HG02623 (cell line): ENCODE measurements around the gene TCF7L1.
"Not testable (repeated sequence)": the region's sequence is repeated elsewhere in the genome, so short reads cannot be mapped to it uniquely, and the experiment has no call there.

ENCODE experiments used
- ATAC-seq: cut with Tn5 transposase; IDR thresholded peaks from one replicate; pipeline ENCODE4 v1.9.1; 2021; ENCODE audit warnings: moderate library complexity; ENCODE audit not compliant: unreplicated experiment

The TCF7L1 gene, protein sequence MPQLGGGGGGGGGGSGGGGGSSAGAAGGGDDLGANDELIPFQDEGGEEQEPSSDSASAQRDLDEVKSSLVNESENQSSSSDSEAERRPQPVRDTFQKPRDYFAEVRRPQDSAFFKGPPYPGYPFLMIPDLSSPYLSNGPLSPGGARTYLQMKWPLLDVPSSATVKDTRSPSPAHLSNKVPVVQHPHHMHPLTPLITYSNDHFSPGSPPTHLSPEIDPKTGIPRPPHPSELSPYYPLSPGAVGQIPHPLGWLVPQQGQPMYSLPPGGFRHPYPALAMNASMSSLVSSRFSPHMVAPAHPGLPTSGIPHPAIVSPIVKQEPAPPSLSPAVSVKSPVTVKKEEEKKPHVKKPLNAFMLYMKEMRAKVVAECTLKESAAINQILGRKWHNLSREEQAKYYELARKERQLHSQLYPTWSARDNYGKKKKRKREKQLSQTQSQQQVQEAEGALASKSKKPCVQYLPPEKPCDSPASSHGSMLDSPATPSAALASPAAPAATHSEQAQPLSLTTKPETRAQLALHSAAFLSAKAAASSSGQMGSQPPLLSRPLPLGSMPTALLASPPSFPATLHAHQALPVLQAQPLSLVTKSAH

GRCh38 chr2:85132834-85133637 is at the start of gene TCF7L1:
Gene TCF7L1 (plus strand): TSS chr2:85133392. CDS start chr2:85133685, 293 bp downstream.
- no peak for ATAC-seq

- ATAC-seq: no peak
Measured at GRCh38 chr2:85085563-85085962, 47.6 kb upstream of the TCF7L1 start.

DNA sequence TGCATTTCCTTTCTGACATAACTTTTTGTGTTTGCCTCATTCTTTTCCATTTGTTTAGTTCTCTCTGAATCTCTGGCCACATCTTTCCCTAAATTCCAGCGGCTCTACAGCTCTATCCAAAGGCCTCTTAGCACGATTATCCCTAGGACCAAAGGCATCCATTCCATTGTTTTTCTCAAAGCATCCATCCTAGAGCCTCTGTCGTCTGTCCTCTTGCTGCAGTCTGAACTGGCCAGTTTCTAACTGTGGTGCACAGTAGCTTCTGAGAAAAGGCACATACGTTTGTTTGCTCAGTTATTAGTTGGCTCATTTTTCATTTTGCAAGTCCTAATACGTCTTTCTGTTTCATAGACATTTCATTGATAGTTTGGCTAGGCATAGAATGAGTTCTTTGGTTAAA is 45.7 kb upstream of the TCF7L1 start:
- no peak for ATAC-seq

DNA sequence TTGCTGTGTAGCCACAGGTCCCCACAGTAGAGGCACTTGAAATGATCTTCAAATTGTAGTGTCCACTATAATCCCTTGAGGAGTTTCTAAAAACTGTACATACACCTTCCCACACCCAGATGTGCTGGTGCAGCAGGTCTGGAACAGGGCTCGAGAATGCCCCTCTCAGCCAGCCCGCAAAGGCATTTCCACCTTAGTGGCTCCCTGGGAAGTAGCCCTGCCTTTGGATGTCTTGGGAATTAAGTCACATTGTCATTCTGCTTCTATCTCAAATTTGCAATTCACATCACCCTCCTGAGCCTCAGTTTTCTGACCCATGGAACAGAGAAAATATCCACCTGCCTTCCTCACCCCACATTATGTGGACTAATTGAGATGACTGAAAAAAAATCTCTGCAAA is 44.3 kb upstream of the TCF7L1 start:
- no peak for ATAC-seq

- ATAC-seq: no peak
Measured at GRCh38 chr2:85089585-85089984, 43.6 kb upstream of the TCF7L1 start.

DNA sequence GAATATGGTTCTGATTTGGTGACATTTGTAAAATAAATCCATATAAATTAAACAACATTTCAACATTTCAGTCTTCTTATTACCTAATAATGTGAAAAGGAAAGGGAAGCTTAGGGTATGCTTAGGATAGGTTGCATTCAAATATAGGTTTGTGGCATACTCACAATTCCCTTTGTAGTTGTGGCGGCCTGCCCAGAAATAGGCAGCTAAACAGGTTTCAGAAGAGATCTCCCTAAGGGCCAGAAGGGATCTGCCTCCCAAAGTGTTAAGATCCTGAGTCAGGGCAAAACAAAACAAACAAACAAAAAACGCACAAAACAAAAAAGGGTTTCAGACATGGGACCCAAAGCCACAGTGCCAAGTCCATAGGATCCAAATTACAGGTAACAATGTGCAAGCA is 41.4 kb upstream of the TCF7L1 start:
- no peak for ATAC-seq

- ATAC-seq: no peak
Measured at GRCh38 chr2:85095094-85095493, 38.1 kb upstream of the TCF7L1 start.

DNA sequence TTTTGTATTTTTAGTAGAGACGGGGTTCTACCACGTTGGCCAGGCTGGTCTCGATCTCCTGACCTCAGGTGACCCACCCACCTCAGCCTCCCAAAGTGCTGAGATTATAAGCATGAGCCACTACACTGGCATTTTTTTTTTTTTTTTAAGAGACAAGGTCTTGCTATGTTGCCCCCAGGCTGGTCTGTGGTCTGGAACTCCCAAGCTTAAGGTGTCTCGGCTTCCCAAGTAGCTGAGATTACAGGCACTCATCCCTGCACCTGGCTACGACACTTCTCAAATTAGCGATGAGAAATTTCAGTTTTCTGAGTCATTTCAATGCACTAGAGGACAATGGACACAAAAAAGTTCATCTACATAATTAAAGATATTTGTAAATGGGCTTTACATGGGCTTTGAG is 36.6 kb upstream of the TCF7L1 start:
- no peak for ATAC-seq

- no peak for ATAC-seq
Measured at GRCh38 chr2:85104228-85104627, 29.0 kb upstream of the TCF7L1 start.

GRCh38 chr2:85106489-85107180 is 26.6 kb upstream of the TCF7L1 start:
- ATAC-seq: no peak

GRCh38 chr2:85110991-85111560 is 22.1 kb upstream of the TCF7L1 start:
- ATAC-seq: no peak

DNA sequence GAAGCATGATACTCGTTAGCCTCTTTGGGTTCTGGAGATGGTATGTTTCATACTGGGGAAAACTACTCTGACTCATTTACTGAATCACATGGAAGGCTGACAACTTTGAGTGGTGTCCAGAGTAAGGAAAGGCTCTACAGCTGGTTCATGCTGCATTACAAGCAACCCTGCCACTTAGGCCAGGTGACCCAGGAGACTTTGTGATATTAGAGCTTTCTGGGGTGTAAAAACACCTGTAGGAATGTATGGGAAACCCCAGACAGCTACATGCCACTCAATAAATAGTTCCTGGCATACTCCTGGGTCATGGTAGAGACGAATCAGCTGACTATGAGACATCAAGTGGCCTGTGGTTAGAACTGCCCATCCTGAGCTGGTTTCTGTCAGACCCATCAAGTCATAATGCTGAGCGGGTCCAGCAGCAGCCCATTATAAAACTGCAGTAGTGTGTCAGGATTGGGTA is 21.3 kb upstream of the TCF7L1 start:
- no peak for ATAC-seq

DNA sequence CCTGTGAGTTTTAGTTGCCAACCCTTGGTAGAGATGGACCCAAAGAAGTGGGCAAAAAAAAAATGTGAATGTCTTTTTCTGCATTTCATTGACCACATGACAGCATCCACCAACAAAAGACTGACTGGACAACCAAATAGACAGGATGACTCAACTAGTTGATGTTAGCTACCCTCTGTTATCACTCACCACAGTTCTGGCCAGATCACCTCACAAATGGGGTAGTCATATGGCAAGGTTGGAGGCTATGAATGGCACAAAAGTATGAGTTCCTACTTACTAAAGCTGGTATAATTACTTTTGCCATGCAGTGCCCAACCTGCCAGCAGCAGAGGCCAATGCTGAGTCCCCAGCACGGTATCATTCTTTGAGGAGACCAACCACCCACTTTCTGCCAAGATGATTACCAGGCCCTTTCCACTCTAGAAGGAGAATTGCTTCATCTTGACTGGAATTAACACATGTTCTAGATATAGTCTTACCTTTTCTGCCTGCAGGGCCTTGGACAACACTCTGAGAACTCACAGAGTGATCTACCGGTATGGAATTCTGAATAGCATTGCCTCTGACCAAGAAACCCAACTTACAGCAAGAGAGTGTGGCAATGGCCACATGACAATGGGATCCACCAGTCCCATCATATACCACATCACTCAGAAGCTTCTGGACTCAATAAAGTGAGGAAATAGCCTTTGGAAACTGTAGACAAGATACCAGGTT is 20.1 kb upstream of the TCF7L1 start:
- no peak for ATAC-seq

GRCh38 chr2:85114586-85115330 is 18.4 kb upstream of the TCF7L1 start:
- no peak for ATAC-seq

GRCh38 chr2:85116207-85116606 is 17.0 kb upstream of the TCF7L1 start:
- ATAC-seq: no peak

DNA sequence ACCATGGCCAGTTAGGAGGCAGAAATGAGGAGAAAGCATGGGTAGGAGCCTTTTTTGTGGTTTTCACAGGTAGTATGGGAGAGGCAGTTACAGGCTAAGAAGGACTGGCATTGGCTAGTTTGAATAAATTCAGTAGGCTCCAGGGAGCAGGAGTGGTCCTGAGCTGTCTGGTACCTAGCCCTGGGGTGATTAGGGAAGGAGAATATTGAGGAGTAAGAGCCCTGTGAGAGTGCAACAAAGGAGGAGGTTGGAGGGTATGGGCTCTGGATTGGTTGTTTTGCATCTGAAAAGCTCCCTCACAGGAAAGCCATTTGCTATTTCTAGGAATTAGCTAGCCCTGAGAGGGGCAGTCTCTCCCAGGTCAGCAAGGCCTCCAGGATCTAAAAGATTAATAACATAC is 13.3 kb upstream of the TCF7L1 start:
- no peak for ATAC-seq

DNA sequence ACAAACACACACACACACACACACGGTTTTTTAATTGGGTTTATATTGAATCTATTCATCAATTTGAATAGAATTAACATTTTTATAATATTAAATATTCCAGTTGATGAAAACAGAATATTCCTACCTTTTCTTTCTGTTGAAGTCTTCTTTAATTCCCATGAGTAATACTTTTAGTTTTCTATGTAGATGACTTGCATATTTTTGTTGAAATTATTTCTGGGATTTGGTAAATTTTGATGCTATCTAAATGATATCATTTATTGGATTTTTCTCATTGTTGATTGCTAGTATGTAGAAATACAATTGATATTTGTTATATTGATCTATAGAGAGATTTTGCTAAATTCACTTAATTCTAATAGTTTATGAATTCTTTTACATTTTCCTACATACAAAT is 12.8 kb upstream of the TCF7L1 start:
- ATAC-seq: no peak

- ATAC-seq: not testable (repeated sequence)
Measured at GRCh38 chr2:85126462-85126861, 6.7 kb upstream of the TCF7L1 start.

DNA sequence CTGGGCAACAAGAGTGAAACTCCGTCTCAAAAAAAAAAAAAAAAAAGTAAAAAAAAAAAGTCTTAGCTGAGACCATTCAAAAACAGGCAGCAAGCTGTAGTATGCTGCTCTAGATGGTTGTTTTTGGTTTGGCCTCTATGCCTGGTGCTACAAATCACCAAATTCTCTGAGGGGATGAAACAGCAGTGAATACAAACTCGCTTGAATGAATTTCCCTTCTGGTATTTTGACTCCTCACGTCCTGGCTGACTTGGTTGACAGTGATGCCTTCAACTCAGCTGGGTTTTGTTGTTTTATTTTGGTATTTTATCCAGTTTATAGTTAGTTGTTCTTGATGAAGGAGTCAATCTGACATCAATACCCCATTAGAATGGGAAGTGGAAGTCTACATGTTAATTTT is 3.3 kb upstream of the TCF7L1 start:
- no peak for ATAC-seq
